HepG2 (cell line): ENCODE data around the gene TAAR9. TPM values are rescaled to one million over a fixed set of nuclear protein-coding genes. Genes with fewer than 3 reads are reported as not detected.

Experiments
- ATAC-seq: fragments of 200-7000 bp; cut with Tn5 transposase; 3 replicates; pipeline ENCODE4 v1.9.1; 2020; ENCODE audit warnings: mild to moderate bottlenecking, moderate library complexity
- BruUV-seq: library from RNA; stranded (reverse); fragments of 400-500 nt; replicated peaks from 2 replicates; lab custom pipeline; 2021; lab: Mats Ljungman, UMichigan
- CTCF ChIA-PET: fragments of 300-600 bp; formaldehyde crosslinking; extraction: SDS; loops from one replicate; lab custom pipeline; 2021; ENCODE audit warnings: low total read pairs, inconsistent platforms, low intra/inter-chr PET ratio; lab: Yijun Ruan, JAX
- POLR2A ChIA-PET: fragments of 350-600 bp; sonication (Branson Sonifier 250); formaldehyde crosslinking; loops from one replicate; lab custom pipeline; 2020; ENCODE audit warnings: antibody characterized with exemption, inconsistent platforms; lab: Yijun Ruan, JAX
- DNase-seq: peaks from one replicate; pipeline ENCODE4 v3.0.0-alpha.2; 2015; ENCODE audit warnings: low spot score
- FAIRE-seq: peaks from 3 replicates; lab custom pipeline; 2011; peaks lifted over from hg19 to GRCh38; lab: Jason Lieb, UNC
- H2AFZ ChIP-seq: one replicate; pipeline ENCODE4 v1.6.1; 2011; ENCODE audit warnings: low read length, inconsistent platforms
- H3K27ac ChIP-seq: fragments of 300-600 bp; 3 replicates; pipeline ENCODE4 v1.8.0; 2011; ENCODE audit warnings: mixed run types, mild to moderate bottlenecking, mixed read lengths, low read length, inconsistent platforms; ENCODE audit not compliant: insufficient read depth; ENCODE audit errors: extremely low read length
- H3K27me3 ChIP-seq, 2 experiments: fragments of 200-600 bp in 1 of 2; 2 replicates in 1 of 2; 3 replicates in 1 of 2; pipeline versions ENCODE4 v1.6.0 to v1.8.0; 2011; ENCODE audit warnings: low read length in 2 of 2, mild to moderate bottlenecking in 2 of 2, moderate library complexity in 2 of 2, inconsistent platforms in 1 of 2; ENCODE audit not compliant: insufficient read depth in 2 of 2, control insufficient read depth in 1 of 2
- H3K36me3 ChIP-seq, 2 experiments: fragments of 200-600 bp in 1 of 2; replicated peaks in 1 of 2; 2 replicates in 1 of 2; 3 replicates in 1 of 2; pipeline versions ENCODE4 v1.5.1 to v1.8.0; 2011; ENCODE audit warnings: low read length in 2 of 2, inconsistent platforms in 1 of 2; ENCODE audit not compliant: insufficient read depth in 2 of 2, control insufficient read depth in 1 of 2
- H3K4me1 ChIP-seq: 2 replicates; pipeline ENCODE4 v1.5.1; 2012; ENCODE audit warnings: low read length, inconsistent platforms; ENCODE audit not compliant: insufficient read depth
- H3K4me2 ChIP-seq: 2 replicates; pipeline ENCODE4 v1.6.0; 2011; ENCODE audit warnings: low read depth, low read length, inconsistent platforms
- H3K4me3 ChIP-seq, 3 experiments: fragments of 200-600 bp in 1 of 3; sonication (generic), shearing (Covaris generic) in 1 of 3; replicated peaks in 1 of 3; 2 replicates each; pipeline ENCODE4 v1.5.1; 2011 to 2016; ENCODE audit warnings: low read length in 3 of 3, inconsistent platforms in 2 of 3, low read depth in 2 of 3, mild to moderate bottlenecking in 2 of 3, control low read depth in 1 of 3, mixed read lengths in 1 of 3; ENCODE audit not compliant: insufficient read depth in 1 of 3
- H3K79me2 ChIP-seq: one replicate; pipeline ENCODE4 v1.6.1; 2011; ENCODE audit warnings: low read length, inconsistent platforms; ENCODE audit not compliant: insufficient read depth
- H3K9ac ChIP-seq: 2 replicates; pipeline ENCODE4 v1.6.0; 2011; ENCODE audit warnings: mild to moderate bottlenecking, low read depth, low read length, inconsistent platforms; ENCODE audit not compliant: insufficient read depth
- H3K9me3 ChIP-seq: 2 replicates; pipeline ENCODE4 v1.5.1; 2012; ENCODE audit warnings: mild to moderate bottlenecking, low read length
- H4K20me1 ChIP-seq: 2 replicates; pipeline ENCODE4 v1.6.0; 2011; ENCODE audit warnings: inconsistent platforms, mild to moderate bottlenecking, low read length, moderate library complexity; ENCODE audit not compliant: insufficient read depth
- DR1 ChIP-seq: sonication (generic); formaldehyde crosslinking; IDR thresholded peaks from 2 replicates; pipeline ENCODE4 v1.8.0; 2021; ENCODE audit warnings: mild to moderate bottlenecking, missing genetic modification reagents, inconsistent platforms
- GATAD1 ChIP-seq: IDR thresholded peaks from 2 replicates; pipeline ENCODE4 v1.6.1; 2016; ENCODE audit warnings: missing genetic modification reagents, missing compliant biosample characterization
- HNRNPL ChIP-seq: fragments of 200-400 bp; formaldehyde crosslinking; IDR thresholded peaks from 2 replicates; pipeline ENCODE4 v1.6.1; 2017; ENCODE audit warnings: mild to moderate bottlenecking, low read depth, low read length
- KMT2A ChIP-seq: sonication (generic); formaldehyde crosslinking; IDR thresholded peaks from 2 replicates; pipeline ENCODE4 v1.4.0; 2020; ENCODE audit warnings: missing genetic modification reagents
- NFYC ChIP-seq: IDR thresholded peaks from 2 replicates; pipeline ENCODE4 v1.6.1; 2016; ENCODE audit warnings: missing genetic modification reagents, missing compliant biosample characterization
- PCBP2 ChIP-seq: fragments of 200-400 bp; formaldehyde crosslinking; optimal IDR thresholded peaks from 2 replicates; pipeline ENCODE3; 2018; ENCODE audit warnings: low read length, low read depth; ENCODE audit not compliant: poor library complexity, severe bottlenecking
- PHF20 ChIP-seq: sonication (generic); formaldehyde crosslinking; IDR thresholded peaks from 2 replicates; pipeline ENCODE4 v1.5.0; 2020; ENCODE audit warnings: mild to moderate bottlenecking, missing genetic modification reagents
- ZFP41 ChIP-seq: sonication (generic); formaldehyde crosslinking; IDR thresholded peaks from 2 replicates; pipeline ENCODE4 v1.4.0; 2020; ENCODE audit warnings: mild to moderate bottlenecking, missing genetic modification reagents, borderline replicate concordance
- ZNF652 ChIP-seq: IDR thresholded peaks from 2 replicates; pipeline ENCODE4 v1.6.1; 2016; ENCODE audit warnings: low read depth, borderline replicate concordance
- in situ Hi-C: cut with HindIII; loops from 2 replicates; pipeline ENCODE4 v1.10.0; 2017; ENCODE audit warnings: low pct_unique_long_range_greater_than_20kb; ENCODE audit not compliant: extremely low pct_ligation_motif_present
- intact Hi-C: fragments of 100-400 bp; cut with micrococcal nuclease; formaldehyde crosslinking; loops from one replicate; pipeline ENCODE4 v1.10.0; 2022; ENCODE audit not compliant: unreplicated experiment
- polyA plus RNA-seq, 8 experiments: library from polyadenylated mRNA; depleted of rRNA in 3 of 8; stranded (reverse) in 7 of 8; unstranded in 1 of 8; fragments of >200 nt; fragmentation: Illumina TruSeq in 4 of 8; extraction: Trizol in 4 of 8; gene quantifications; 2 replicates each; pipeline versions ENCODE4 v1.2.1 to v1.2.3, GENCODE V29; 2011 to 2016; ENCODE audit warnings: low read depth in 4 of 8, missing spikeins in 1 of 8, mixed read lengths in 1 of 8; ENCODE audit not compliant: insufficient read depth in 1 of 8
- total RNA-seq, 5 experiments: library from RNA; depleted of rRNA; stranded (reverse); fragments of >200 nt; fragmentation: Illumina TruSeq; extraction: Trizol; gene quantifications; 2 replicates each; pipeline ENCODE4 v1.2.3, GENCODE V29; 2016; ENCODE audit warnings: low read depth in 1 of 5
- TF ChIP-seq, protein P1 (sequence below): fragments of 450-650 bp; IDR thresholded peaks from 2 replicates; pipeline ENCODE4 v1.6.1; 2017; ENCODE audit warnings: mild to moderate bottlenecking

The TAAR9 gene
- total and polyA plus RNA-seq, 2 of the 13 experiments (the other 11 are each of a cell fraction or from before 2014, with no cell fraction given) = 0.07 TPM; not detected in 1

GRCh38 chr6:132570221-132570777 lies 32.2 kb downstream of the TAAR9 start, which contains the start of gene TAAR6 (continued):
- no peak for TF ChIP-seq NFYC (CRISPR knock-in tag)
- no peak for TF ChIP-seq PHF20 (CRISPR knock-in tag)
- TF ChIP-seq, protein P1, sequence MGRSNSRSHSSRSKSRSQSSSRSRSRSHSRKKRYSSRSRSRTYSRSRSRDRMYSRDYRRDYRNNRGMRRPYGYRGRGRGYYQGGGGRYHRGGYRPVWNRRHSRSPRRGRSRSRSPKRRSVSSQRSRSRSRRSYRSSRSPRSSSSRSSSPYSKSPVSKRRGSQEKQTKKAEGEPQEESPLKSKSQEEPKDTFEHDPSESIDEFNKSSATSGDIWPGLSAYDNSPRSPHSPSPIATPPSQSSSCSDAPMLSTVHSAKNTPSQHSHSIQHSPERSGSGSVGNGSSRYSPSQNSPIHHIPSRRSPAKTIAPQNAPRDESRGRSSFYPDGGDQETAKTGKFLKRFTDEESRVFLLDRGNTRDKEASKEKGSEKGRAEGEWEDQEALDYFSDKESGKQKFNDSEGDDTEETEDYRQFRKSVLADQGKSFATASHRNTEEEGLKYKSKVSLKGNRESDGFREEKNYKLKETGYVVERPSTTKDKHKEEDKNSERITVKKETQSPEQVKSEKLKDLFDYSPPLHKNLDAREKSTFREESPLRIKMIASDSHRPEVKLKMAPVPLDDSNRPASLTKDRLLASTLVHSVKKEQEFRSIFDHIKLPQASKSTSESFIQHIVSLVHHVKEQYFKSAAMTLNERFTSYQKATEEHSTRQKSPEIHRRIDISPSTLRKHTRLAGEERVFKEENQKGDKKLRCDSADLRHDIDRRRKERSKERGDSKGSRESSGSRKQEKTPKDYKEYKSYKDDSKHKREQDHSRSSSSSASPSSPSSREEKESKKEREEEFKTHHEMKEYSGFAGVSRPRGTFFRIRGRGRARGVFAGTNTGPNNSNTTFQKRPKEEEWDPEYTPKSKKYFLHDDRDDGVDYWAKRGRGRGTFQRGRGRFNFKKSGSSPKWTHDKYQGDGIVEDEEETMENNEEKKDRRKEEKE = no peak
- TF ChIP-seq ZNF652 (CRISPR knock-in tag) = no peak
- TF ChIP-seq, all 625 proteins: peak for 0

- in situ Hi-C loops = no loop called here
- Histone ChIP-seq H3K4me3 (no peak overlapping the region), H3K9me3 (no peaks in the 10 kb centered on the region), H3K27me3 (no peaks in the 10 kb centered on the region; a peak in 1 of 5 replicates), H3K27ac (no peak overlapping the region), H3K4me2 (no peak overlapping the region), H4K20me1 (no peaks in the 10 kb centered on the region; the same call in 1 of the 2 replicates), H3K4me1 (no peaks in the 10 kb centered on the region), H3K36me3 (no peaks in the 10 kb centered on the region), H2AFZ (no peak overlapping the region), H3K79me2 (no peaks in the 10 kb centered on the region), H3K9ac (no peak overlapping the region)
- ChIA-PET CTCF (no interaction called here), POLR2A (no interaction called here)
- ATAC-seq (no peak), DNase-seq (no peak), FAIRE-seq (no peak)
- BruUV-seq = no TSS peak
- intact Hi-C loops = no loop called here
- no peak for TF ChIP-seq GATAD1 (CRISPR knock-in tag)
- no peak for TF ChIP-seq PCBP2
- TF ChIP-seq ZFP41 (CRISPR knock-in tag) = no peak
- TF ChIP-seq KMT2A (CRISPR knock-in tag) = no peak
- no peak for TF ChIP-seq DR1
- no peak for TF ChIP-seq HNRNPL
These were observed 33.7 kb downstream of the TAAR9 start for GRCh38 chr6:132571774-132572173.
